HFF-Myc (cell line): ENCODE results near the gene PRRC2B.

Experiments used
- DNase-seq: peaks from one replicate; pipeline ENCODE4 v3.0.0-alpha.2; 2011; ENCODE audit warnings: low read depth; ENCODE audit errors: extremely low read depth
- H3K4me3 ChIP-seq: replicated peaks from 2 replicates; pipeline ENCODE4 v1.5.1; 2011; ENCODE audit warnings: low read depth, mild to moderate bottlenecking, control low read depth, low read length
- TF ChIP-seq, protein P1 (sequence below): IDR thresholded peaks from 2 replicates; pipeline ENCODE4 v1.5.1; 2012; ENCODE audit warnings: mild to moderate bottlenecking, low read depth, low read length, control low read depth; ENCODE audit errors: missing control alignments

Gene PRRC2B

DNA sequence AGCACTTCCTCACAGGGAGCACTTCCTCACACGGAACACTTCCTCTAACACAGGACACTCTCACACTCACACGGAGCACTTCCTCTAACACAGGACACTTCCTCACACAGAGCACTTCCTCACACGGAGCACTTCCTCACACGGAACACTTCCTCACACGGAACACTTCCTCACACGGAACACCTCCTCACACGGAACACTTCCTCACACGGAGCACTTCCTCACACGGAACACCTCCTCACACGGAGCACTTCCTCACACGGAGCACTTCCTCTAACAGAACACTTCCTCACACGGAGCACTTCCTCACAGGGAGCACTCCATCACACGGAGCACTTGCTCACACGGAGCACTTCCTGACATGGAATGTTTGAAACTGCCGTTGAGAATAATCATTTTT, 122.2 kb downstream of the PRRC2B start:
- TF ChIP-seq, protein P1, sequence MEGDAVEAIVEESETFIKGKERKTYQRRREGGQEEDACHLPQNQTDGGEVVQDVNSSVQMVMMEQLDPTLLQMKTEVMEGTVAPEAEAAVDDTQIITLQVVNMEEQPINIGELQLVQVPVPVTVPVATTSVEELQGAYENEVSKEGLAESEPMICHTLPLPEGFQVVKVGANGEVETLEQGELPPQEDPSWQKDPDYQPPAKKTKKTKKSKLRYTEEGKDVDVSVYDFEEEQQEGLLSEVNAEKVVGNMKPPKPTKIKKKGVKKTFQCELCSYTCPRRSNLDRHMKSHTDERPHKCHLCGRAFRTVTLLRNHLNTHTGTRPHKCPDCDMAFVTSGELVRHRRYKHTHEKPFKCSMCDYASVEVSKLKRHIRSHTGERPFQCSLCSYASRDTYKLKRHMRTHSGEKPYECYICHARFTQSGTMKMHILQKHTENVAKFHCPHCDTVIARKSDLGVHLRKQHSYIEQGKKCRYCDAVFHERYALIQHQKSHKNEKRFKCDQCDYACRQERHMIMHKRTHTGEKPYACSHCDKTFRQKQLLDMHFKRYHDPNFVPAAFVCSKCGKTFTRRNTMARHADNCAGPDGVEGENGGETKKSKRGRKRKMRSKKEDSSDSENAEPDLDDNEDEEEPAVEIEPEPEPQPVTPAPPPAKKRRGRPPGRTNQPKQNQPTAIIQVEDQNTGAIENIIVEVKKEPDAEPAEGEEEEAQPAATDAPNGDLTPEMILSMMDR, result no peak
- H3K4me3 ChIP-seq, result no peak overlapping the region
- no peak for DNase-seq

DNA sequence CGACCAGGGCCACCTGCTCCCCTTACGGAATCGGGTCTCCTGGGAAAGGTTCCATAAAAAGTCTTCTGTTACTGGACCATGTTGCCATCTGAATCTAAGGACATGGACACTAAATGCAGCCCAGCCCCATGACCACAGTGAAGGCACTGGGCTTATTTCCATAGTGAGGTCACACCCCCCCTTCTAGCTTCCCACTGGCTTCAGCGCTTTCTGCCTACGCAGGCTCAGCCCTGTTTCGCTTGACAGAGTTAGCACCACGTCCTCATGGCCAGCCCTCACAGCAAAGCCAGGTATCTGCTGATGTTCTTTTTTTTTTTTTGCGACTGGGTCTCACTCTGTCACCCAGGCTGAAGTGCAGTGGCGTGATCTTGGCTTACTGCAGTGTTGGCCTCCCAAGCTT, 123.0 kb downstream of the PRRC2B start:
- DNase-seq, result no peak
- TF ChIP-seq, protein P1, result no peak
- H3K4me3 ChIP-seq, result no peak overlapping the region

DNA sequence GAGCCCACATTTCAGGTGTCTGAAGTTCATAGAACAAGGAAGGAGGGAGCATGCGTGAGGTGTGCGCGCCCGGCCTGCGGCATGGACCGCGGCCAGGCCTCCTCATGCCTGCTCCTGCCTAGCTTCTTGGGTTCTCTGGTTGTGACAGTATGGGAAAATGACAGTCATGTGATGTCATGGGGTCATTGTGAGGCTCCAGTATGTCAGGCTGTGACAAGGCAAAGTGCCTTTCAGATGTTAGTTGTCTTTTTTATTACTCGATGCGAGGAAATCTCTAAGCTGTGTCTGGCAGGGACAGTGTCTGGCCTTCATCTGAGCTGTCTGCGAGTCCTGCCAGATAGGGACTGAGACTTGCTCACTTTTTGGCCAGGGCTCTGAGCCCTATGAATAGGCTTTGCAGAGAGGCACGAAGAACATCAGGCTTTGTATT, 123.9 kb downstream of the PRRC2B start:
- no peak for DNase-seq
- TF ChIP-seq, protein P1, result no peak
- H3K4me3 ChIP-seq, result no peak overlapping the region

DNA sequence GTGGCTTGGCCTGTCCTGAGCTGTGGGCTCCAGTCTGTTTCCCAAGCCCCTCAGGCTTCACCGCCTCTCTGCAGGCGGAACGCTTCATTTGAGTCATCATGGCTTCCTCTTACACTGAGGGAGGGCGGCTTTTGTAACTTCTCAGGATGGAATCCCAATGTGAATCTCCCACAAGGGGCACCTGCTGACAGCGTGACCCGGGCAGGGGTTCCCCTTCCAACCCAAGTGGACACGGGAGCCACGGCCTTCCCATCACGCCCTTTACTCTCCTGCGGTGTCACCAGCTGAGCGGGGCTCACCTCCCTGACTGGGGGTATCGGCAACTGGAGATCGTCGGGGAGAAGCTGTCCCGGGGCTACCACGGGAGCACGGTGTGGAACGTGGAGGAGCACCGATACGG, 124.7 kb downstream of the PRRC2B start:
- TF ChIP-seq, protein P1, result no peak
- no peak overlapping the region for H3K4me3 ChIP-seq

DNA sequence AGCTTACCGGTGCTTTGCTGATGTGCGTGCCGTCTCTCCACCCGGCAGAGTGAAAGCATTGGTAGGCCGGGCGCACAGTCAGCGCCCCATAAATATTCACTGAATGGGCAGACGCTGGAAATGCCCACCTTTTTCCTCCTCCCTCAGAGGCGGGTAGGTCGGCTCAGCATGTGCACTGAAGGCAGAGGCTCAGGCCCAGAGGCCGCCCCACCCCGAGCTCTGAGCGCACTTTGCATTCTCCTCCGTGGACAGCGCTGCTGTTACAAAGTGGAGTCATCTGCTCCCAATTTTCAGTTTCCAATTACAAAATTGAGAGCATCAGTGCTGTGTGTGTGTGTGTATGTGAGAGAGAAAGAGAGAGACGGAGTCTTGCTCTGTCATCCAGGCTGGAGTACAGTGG, 126.6 kb downstream of the PRRC2B start:
- TF ChIP-seq, protein P1, result no peak
- H3K4me3 ChIP-seq, result no peak overlapping the region
- no peak for DNase-seq

More for the DNA sequence above, 124.7 kb downstream of the PRRC2B start:
- no peak for DNase-seq

- H3K4me3 ChIP-seq, result no peak overlapping the region
- no peak for DNase-seq
- TF ChIP-seq, protein P1, result no peak
These were observed 127.3 kb downstream of the PRRC2B start for GRCh38 chr9:131521203-131521602.

DNA sequence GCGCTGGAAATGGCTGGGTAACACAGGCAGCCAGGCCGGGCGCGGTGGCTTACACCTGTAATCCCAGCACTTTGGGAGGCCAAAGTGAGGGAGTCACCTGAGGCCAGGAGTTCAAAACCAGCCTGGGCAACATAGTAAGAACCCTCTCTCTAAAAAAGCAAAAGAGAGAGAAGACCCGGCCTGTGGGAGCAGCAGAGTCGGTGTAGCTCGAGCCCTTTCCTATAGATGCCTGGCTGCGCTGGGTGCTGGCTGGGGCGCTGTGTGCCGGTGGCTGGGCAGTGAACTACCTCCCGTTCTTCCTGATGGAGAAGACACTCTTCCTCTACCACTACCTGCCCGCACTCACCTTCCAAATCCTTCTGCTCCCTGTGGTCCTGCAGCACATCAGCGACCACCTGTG, 127.9 kb downstream of the PRRC2B start:
- TF ChIP-seq, protein P1, result no peak
- H3K4me3 ChIP-seq, result no peak overlapping the region
- DNase-seq, result no peak
